HepG2 (cell line): ENCODE data around the gene KRT10. TPM values are rescaled to one million over a fixed set of nuclear protein-coding genes. Genes with fewer than 3 reads are reported as not detected.

ENCODE experiments used
- BRD4 ChIP-seq: sonication (generic); formaldehyde crosslinking; IDR thresholded peaks from 2 replicates; pipeline ENCODE4 v1.4.0; 2020; ENCODE audit warnings: missing genetic modification reagents
- MAF1 ChIP-seq: sonication (generic); formaldehyde crosslinking; IDR thresholded peaks from 2 replicates; pipeline ENCODE4 v1.5.0; 2020; ENCODE audit warnings: missing genetic modification reagents, borderline replicate concordance
- NCOA5 ChIP-seq: sonication (generic); formaldehyde crosslinking; IDR thresholded peaks from 2 replicates; pipeline ENCODE4 v1.4.0; 2020; ENCODE audit warnings: missing genetic modification reagents
- PAX8 ChIP-seq: sonication (generic); formaldehyde crosslinking; IDR thresholded peaks from 2 replicates; pipeline ENCODE4 v1.8.0; 2022; ENCODE audit warnings: mild to moderate bottlenecking, missing genetic modification reagents, borderline replicate concordance
- PRPF4 ChIP-seq: fragments of 200-400 bp; formaldehyde crosslinking; IDR thresholded peaks from 2 replicates; pipeline ENCODE4 v1.6.1; 2016; ENCODE audit warnings: low read length, low read depth; ENCODE audit not compliant: poor library complexity, severe bottlenecking
- RXRA ChIP-seq: sonication (generic); formaldehyde crosslinking; IDR thresholded peaks from 2 replicates; pipeline ENCODE4 v1.5.1; 2020; ENCODE audit warnings: missing genetic modification reagents
- RXRB ChIP-seq: IDR thresholded peaks from 2 replicates; pipeline ENCODE4 v1.6.1; 2016; ENCODE audit warnings: borderline replicate concordance, missing genetic modification reagents, missing compliant biosample characterization
- THAP11 ChIP-seq: IDR thresholded peaks from 2 replicates; pipeline ENCODE4 v1.6.1; 2016; ENCODE audit warnings: missing biosample characterization, missing genetic modification reagents
- YEATS4 ChIP-seq: sonication (generic); formaldehyde crosslinking; IDR thresholded peaks from 2 replicates; pipeline ENCODE4 v1.4.0; 2020; ENCODE audit warnings: missing genetic modification reagents, borderline replicate concordance
- ZFYVE20 ChIP-seq: sonication (generic); formaldehyde crosslinking; IDR thresholded peaks from 2 replicates; pipeline ENCODE4 v1.8.0; 2023; ENCODE audit warnings: low read depth, mild to moderate bottlenecking, moderate library complexity, missing genetic modification reagents, borderline replicate concordance
- ZMYM3 ChIP-seq: sonication (generic); formaldehyde crosslinking; IDR thresholded peaks from 2 replicates; pipeline ENCODE4 v1.5.1; 2020; ENCODE audit warnings: mild to moderate bottlenecking, missing genetic modification reagents
- ZNF143 ChIP-seq: sonication (generic); formaldehyde crosslinking; IDR thresholded peaks from 2 replicates; pipeline ENCODE4 v1.4.0; 2020; ENCODE audit warnings: missing genetic modification reagents
- ZNF230 ChIP-seq: sonication (generic); formaldehyde crosslinking; IDR thresholded peaks from 2 replicates; pipeline ENCODE4 v1.4.0; 2020; ENCODE audit warnings: mild to moderate bottlenecking, missing genetic modification reagents
- ZNF501 ChIP-seq: sonication (generic); formaldehyde crosslinking; IDR thresholded peaks from 2 replicates; pipeline ENCODE4 v1.5.1; 2020; ENCODE audit warnings: mild to moderate bottlenecking, moderate library complexity, missing genetic modification reagents
- ZNF781 ChIP-seq: sonication (generic); formaldehyde crosslinking; IDR thresholded peaks from 2 replicates; pipeline ENCODE4 v1.5.1; 2020; ENCODE audit warnings: borderline replicate concordance, mild to moderate bottlenecking, missing genetic modification reagents; ENCODE audit errors: not compliant biosample characterization
- polyA plus RNA-seq, 8 experiments: library from polyadenylated mRNA; depleted of rRNA in 3 of 8; stranded (reverse) in 7 of 8; unstranded in 1 of 8; fragments of >200 nt; fragmentation: Illumina TruSeq in 4 of 8; extraction: Trizol in 4 of 8; gene quantifications; 2 replicates each; pipeline versions ENCODE4 v1.2.1 to v1.2.3, GENCODE V29; 2011 to 2016; ENCODE audit warnings: low read depth in 4 of 8, missing spikeins in 1 of 8, mixed read lengths in 1 of 8; ENCODE audit not compliant: insufficient read depth in 1 of 8
- total RNA-seq, 5 experiments: library from RNA; depleted of rRNA; stranded (reverse); fragments of >200 nt; fragmentation: Illumina TruSeq; extraction: Trizol; gene quantifications; 2 replicates each; pipeline ENCODE4 v1.2.3, GENCODE V29; 2016; ENCODE audit warnings: low read depth in 1 of 5
- TF ChIP-seq, protein P1 (sequence below): IDR thresholded peaks from 2 replicates; pipeline ENCODE4 v1.4.0; 2020; ENCODE audit warnings: mild to moderate bottlenecking, missing genetic modification reagents
- TF ChIP-seq, protein P2 (sequence below): sonication (generic); formaldehyde crosslinking; IDR thresholded peaks from 2 replicates; pipeline ENCODE4 v1.4.0; 2020; ENCODE audit warnings: missing genetic modification reagents
- TF ChIP-seq, protein P3 (sequence below): sonication (generic); formaldehyde crosslinking; IDR thresholded peaks from 2 replicates; pipeline ENCODE4 v1.4.0; 2020; ENCODE audit warnings: missing genetic modification reagents

The KRT10 gene
- total and polyA plus RNA-seq, 2 of the 13 experiments (the other 11 are each of a cell fraction or from before 2014, with no cell fraction given): 25.1 to 27.5 TPM

DNA sequence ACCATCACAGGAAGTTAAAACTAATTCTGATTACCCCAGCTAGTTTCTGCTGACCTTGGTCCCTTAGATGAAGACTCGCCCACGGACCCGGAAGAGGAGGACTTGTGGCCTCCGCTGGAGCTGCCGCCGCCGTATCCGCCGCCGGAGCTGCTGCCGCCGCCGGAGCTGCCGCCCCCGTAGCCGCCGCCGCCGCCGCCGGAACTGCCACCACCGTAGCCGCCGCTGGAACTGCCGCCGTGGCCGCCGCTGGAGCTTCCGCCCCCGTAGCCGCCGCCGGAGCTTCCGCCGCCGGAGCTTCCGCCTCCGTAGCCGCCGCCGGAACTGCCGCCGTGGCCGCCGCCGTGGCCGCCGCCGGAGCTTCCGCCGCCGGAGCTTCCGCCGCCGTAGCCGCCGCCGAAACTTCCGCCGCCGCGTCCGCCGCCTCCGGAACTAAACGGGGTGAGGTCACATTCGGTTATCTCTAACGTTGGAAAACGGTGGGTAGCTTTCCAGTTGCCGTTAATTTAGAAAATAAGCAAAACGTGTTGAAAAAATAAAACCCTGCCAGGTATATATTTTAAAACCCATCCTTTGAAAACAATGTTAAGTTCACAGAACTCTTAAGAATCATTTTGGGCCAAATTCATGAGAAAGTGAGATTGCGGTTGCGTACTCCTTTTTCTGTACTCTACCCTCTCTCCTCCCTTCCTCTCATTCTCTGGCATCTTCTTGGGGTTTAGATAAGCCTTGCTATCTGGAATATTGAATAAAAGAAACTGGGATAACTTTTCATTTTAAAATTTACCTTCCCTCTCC, 3.5 kb downstream of the KRT10 start (continued):
- TF ChIP-seq RXRA (CRISPR knock-in tag): no peak
- TF ChIP-seq ZNF230 (CRISPR knock-in tag): no peak
- no peak for TF ChIP-seq NCOA5 (CRISPR knock-in tag)
- no peak for TF ChIP-seq ZMYM3 (CRISPR knock-in tag)
- TF ChIP-seq, protein P1, sequence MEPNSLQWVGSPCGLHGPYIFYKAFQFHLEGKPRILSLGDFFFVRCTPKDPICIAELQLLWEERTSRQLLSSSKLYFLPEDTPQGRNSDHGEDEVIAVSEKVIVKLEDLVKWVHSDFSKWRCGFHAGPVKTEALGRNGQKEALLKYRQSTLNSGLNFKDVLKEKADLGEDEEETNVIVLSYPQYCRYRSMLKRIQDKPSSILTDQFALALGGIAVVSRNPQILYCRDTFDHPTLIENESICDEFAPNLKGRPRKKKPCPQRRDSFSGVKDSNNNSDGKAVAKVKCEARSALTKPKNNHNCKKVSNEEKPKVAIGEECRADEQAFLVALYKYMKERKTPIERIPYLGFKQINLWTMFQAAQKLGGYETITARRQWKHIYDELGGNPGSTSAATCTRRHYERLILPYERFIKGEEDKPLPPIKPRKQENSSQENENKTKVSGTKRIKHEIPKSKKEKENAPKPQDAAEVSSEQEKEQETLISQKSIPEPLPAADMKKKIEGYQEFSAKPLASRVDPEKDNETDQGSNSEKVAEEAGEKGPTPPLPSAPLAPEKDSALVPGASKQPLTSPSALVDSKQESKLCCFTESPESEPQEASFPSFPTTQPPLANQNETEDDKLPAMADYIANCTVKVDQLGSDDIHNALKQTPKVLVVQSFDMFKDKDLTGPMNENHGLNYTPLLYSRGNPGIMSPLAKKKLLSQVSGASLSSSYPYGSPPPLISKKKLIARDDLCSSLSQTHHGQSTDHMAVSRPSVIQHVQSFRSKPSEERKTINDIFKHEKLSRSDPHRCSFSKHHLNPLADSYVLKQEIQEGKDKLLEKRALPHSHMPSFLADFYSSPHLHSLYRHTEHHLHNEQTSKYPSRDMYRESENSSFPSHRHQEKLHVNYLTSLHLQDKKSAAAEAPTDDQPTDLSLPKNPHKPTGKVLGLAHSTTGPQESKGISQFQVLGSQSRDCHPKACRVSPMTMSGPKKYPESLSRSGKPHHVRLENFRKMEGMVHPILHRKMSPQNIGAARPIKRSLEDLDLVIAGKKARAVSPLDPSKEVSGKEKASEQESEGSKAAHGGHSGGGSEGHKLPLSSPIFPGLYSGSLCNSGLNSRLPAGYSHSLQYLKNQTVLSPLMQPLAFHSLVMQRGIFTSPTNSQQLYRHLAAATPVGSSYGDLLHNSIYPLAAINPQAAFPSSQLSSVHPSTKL (CRISPR knock-in tag): no peak
- TF ChIP-seq PAX8 (CRISPR knock-in tag): peak; percentile 88; the same call in 1 of the 2 replicates
- TF ChIP-seq ZNF781 (CRISPR knock-in tag): no peak
- TF ChIP-seq MAF1 (CRISPR knock-in tag): no peak
- TF ChIP-seq RXRB (CRISPR knock-in tag): peak; percentile 54; the same call in 1 of the 2 replicates
- TF ChIP-seq, protein P2, sequence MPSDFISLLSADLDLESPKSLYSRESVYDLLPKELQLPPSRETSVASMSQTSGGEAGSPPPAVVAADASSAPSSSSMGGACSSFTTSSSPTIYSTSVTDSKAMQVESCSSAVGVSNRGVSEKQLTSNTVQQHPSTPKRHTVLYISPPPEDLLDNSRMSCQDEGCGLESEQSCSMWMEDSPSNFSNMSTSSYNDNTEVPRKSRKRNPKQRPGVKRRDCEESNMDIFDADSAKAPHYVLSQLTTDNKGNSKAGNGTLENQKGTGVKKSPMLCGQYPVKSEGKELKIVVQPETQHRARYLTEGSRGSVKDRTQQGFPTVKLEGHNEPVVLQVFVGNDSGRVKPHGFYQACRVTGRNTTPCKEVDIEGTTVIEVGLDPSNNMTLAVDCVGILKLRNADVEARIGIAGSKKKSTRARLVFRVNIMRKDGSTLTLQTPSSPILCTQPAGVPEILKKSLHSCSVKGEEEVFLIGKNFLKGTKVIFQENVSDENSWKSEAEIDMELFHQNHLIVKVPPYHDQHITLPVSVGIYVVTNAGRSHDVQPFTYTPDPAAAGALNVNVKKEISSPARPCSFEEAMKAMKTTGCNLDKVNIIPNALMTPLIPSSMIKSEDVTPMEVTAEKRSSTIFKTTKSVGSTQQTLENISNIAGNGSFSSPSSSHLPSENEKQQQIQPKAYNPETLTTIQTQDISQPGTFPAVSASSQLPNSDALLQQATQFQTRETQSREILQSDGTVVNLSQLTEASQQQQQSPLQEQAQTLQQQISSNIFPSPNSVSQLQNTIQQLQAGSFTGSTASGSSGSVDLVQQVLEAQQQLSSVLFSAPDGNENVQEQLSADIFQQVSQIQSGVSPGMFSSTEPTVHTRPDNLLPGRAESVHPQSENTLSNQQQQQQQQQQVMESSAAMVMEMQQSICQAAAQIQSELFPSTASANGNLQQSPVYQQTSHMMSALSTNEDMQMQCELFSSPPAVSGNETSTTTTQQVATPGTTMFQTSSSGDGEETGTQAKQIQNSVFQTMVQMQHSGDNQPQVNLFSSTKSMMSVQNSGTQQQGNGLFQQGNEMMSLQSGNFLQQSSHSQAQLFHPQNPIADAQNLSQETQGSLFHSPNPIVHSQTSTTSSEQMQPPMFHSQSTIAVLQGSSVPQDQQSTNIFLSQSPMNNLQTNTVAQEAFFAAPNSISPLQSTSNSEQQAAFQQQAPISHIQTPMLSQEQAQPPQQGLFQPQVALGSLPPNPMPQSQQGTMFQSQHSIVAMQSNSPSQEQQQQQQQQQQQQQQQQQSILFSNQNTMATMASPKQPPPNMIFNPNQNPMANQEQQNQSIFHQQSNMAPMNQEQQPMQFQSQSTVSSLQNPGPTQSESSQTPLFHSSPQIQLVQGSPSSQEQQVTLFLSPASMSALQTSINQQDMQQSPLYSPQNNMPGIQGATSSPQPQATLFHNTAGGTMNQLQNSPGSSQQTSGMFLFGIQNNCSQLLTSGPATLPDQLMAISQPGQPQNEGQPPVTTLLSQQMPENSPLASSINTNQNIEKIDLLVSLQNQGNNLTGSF (CRISPR knock-in tag): 0 out of 2 replicates have a peak, but pooled peaks have one; percentile 66
- 0 out of 2 replicates have a peak, but pooled peaks have one; percentile 53 for TF ChIP-seq ZNF501
- TF ChIP-seq YEATS4 (CRISPR knock-in tag): peak; percentile 75
- TF ChIP-seq PRPF4: no peak
- TF ChIP-seq, protein P3, sequence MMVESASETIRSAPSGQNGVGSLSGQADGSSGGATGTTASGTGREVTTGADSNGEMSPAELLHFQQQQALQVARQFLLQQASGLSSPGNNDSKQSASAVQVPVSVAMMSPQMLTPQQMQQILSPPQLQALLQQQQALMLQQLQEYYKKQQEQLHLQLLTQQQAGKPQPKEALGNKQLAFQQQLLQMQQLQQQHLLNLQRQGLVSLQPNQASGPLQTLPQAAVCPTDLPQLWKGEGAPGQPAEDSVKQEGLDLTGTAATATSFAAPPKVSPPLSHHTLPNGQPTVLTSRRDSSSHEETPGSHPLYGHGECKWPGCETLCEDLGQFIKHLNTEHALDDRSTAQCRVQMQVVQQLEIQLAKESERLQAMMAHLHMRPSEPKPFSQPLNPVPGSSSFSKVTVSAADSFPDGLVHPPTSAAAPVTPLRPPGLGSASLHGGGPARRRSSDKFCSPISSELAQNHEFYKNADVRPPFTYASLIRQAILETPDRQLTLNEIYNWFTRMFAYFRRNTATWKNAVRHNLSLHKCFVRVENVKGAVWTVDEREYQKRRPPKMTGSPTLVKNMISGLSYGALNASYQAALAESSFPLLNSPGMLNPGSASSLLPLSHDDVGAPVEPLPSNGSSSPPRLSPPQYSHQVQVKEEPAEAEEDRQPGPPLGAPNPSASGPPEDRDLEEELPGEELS (CRISPR knock-in tag): no peak
- TF ChIP-seq BRD4 (CRISPR knock-in tag): no peak
- no peak for TF ChIP-seq ZNF143
- TF ChIP-seq ZFYVE20 (CRISPR knock-in tag): no peak
- peak; percentile 85 for TF ChIP-seq THAP11 (CRISPR knock-in tag)
